Measurements from ENCODE around the gene FAM168B. TPM values are rescaled to one million over a fixed set of nuclear protein-coding genes. Genes with fewer than 3 reads are reported as not detected.

Gene FAM168B
- polyA plus RNA-seq, 2 of the 4 experiments (the other 2 are of a cell fraction): 83.2 to 86.8 TPM

- ATAC-seq (no peak), FAIRE-seq (no peak), DNase-seq (ENCODE audit: low read depth in 1 of 2, low spot score in 1 of 2) (no peak)
- ChIA-PET POLR2A (no interaction called here), CTCF (interaction anchor here (1.4 to 1.5 kb wide), 2 partner anchors 42 to 381 kb away, joined by 4 read pairs; no protein-coding TSS in a partner anchor)
- no peaks in the 10 kb centered on the region for H3K9me3 ChIP-seq
- H3K4me1 ChIP-seq: peaks cover 3% of the 10 kb centered on the region; the same call in 1 of the 3 replicates
- 91% methylated on average over 2 of the region's 2 CpGs for WGBS (ENCODE audit: missing lambda C conversion rate)
- no peak overlapping the region for H3K4me2 ChIP-seq
- TF ChIP-seq HDAC2 (IDR thresholded peaks at IDR 0.05) (no peak), ZNF302 (CRISPR knock-in tag; IDR thresholded peaks at IDR 0.05) (no peak), TP53 (CRISPR knock-in tag; IDR thresholded peaks at IDR 0.05) (no peak), JUNB (IDR thresholded peaks at IDR 0.05) (no peak), CHD4 (IDR thresholded peaks at IDR 0.05; ENCODE audit: borderline replicate concordance) (no peak), CHD2 (IDR thresholded peaks at IDR 0.05; ENCODE audit: low read length, partially characterized antibody) (no peak), TFCP2L1 (CRISPR knock-in tag; IDR thresholded peaks at IDR 0.05) (no peak), RARB (CRISPR knock-in tag; IDR thresholded peaks at IDR 0.05) (no peak), ZC3H11A (IDR thresholded peaks at IDR 0.05) (no peak), MAFK (IDR thresholded peaks at IDR 0.05; ENCODE audit: partially characterized antibody) (no peak)
- TF ChIP-seq, protein P1, sequence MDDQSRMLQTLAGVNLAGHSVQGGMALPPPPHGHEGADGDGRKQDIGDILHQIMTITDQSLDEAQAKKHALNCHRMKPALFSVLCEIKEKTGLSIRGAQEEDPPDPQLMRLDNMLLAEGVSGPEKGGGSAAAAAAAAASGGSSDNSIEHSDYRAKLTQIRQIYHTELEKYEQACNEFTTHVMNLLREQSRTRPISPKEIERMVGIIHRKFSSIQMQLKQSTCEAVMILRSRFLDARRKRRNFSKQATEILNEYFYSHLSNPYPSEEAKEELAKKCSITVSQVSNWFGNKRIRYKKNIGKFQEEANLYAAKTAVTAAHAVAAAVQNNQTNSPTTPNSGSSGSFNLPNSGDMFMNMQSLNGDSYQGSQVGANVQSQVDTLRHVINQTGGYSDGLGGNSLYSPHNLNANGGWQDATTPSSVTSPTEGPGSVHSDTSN (IDR thresholded peaks at IDR 0.05): no peak
- H3K4me3 ChIP-seq: no peak overlapping the region
- no peak overlapping the region for H3K27ac ChIP-seq
Observed at GRCh38 chr2:131112529-131112928, 19.3 kb upstream of the FAM168B start.

- ChIA-PET CTCF (interaction anchor here (1.3 kb wide), 1 partner anchor 12 kb away, joined by 3 read pairs; no protein-coding TSS in a partner anchor), POLR2A (interaction anchor here (4.5 kb wide), 1 partner anchor 13 kb away, joined by 43 read pairs; the partner anchor contains the start of gene FAM168B)
- H3K9me3 ChIP-seq: no peaks in the 10 kb centered on the region
- H3K4me3 ChIP-seq: peak overlapping the region; percentile 95
- ATAC-seq: peak; percentile 24 to 26; a peak in 3 of 6 replicates
- 3% methylated on average over 19 of the region's 19 CpGs for WGBS (ENCODE audit: missing lambda C conversion rate)
- DNase-seq (ENCODE audit: low read depth in 1 of 2, low spot score in 1 of 2): peak; percentile 13 to 52
- peaks cover 19% of the 10 kb centered on the region for H3K4me1 ChIP-seq
- no peak for TF ChIP-seq RNF2 (IDR thresholded peaks at IDR 0.05; ENCODE audit: borderline replicate concordance, low read depth)
- TF ChIP-seq, protein P2, sequence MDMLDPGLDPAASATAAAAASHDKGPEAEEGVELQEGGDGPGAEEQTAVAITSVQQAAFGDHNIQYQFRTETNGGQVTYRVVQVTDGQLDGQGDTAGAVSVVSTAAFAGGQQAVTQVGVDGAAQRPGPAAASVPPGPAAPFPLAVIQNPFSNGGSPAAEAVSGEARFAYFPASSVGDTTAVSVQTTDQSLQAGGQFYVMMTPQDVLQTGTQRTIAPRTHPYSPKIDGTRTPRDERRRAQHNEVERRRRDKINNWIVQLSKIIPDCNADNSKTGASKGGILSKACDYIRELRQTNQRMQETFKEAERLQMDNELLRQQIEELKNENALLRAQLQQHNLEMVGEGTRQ (IDR thresholded peaks at IDR 0.05): peak; percentile 26; the same call in 1 of the 2 replicates
- no peak for FAIRE-seq
- peak overlapping the region; percentile 88 for H3K4me2 ChIP-seq
- H3K27ac ChIP-seq: peak overlapping the region; percentile 89 to 98
Observed at GRCh38 chr2:131105950-131106801, 12.9 kb upstream of the FAM168B start.

GRCh38 chr2:131105156-131105949 is 12.1 kb upstream of the FAM168B start, which contains the start of gene PLEKHB2:
Gene PLEKHB2, plus strand, starts transcription at chr2:131105336. Its CDS starts 15,606 bp downstream, at chr2:131120942.
- ATAC-seq (peak; percentile 83 to 89), DNase-seq (ENCODE audit: low read depth in 1 of 2, low spot score in 1 of 2) (peak; percentile 80 to 93), FAIRE-seq (no peak)
- TF ChIP-seq POLR2A (IDR thresholded peaks at IDR 0.05; ENCODE audit: low read length): peak; percentile 99
- TF ChIP-seq RCOR1 (IDR thresholded peaks at IDR 0.05; ENCODE audit: low read depth, low read length): no peak
- no peak for TF ChIP-seq ZFP36 (IDR thresholded peaks at IDR 0.05; ENCODE audit: borderline replicate concordance, partially characterized antibody)
- no peak for TF ChIP-seq MAZ (IDR thresholded peaks at IDR 0.05; ENCODE audit: borderline replicate concordance, low read depth, low read length)
- peak; percentile 73; the same call in 2 of the 3 replicates for TF ChIP-seq BCL3 (IDR thresholded peaks at IDR 0.05)
- TF ChIP-seq HOXB13 (CRISPR knock-in tag; IDR thresholded peaks at IDR 0.05; ENCODE audit: low read depth): no peak
- TF ChIP-seq JUN (IDR thresholded peaks at IDR 0.05): peak in 1 of 2 experiments; percentile 87; a peak in 2 of 5 replicates
- TF ChIP-seq ZNF302 (CRISPR knock-in tag; IDR thresholded peaks at IDR 0.05): no peak
- TF ChIP-seq, protein P3, sequence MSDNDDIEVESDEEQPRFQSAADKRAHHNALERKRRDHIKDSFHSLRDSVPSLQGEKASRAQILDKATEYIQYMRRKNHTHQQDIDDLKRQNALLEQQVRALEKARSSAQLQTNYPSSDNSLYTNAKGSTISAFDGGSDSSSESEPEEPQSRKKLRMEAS (IDR thresholded peaks at IDR 0.05): peak; percentile 64; the same call in 1 of the 2 replicates
- peak; percentile 64; the same call in 1 of the 2 replicates for TF ChIP-seq PHF8 (IDR thresholded peaks at IDR 0.05; ENCODE audit: borderline replicate concordance, low read depth)
- TF ChIP-seq, protein P4, sequence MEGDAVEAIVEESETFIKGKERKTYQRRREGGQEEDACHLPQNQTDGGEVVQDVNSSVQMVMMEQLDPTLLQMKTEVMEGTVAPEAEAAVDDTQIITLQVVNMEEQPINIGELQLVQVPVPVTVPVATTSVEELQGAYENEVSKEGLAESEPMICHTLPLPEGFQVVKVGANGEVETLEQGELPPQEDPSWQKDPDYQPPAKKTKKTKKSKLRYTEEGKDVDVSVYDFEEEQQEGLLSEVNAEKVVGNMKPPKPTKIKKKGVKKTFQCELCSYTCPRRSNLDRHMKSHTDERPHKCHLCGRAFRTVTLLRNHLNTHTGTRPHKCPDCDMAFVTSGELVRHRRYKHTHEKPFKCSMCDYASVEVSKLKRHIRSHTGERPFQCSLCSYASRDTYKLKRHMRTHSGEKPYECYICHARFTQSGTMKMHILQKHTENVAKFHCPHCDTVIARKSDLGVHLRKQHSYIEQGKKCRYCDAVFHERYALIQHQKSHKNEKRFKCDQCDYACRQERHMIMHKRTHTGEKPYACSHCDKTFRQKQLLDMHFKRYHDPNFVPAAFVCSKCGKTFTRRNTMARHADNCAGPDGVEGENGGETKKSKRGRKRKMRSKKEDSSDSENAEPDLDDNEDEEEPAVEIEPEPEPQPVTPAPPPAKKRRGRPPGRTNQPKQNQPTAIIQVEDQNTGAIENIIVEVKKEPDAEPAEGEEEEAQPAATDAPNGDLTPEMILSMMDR (IDR thresholded peaks at IDR 0.05): peak; percentile 36; the same call in 1 of the 3 replicates
- no peak for TF ChIP-seq TFCP2L1 (CRISPR knock-in tag; IDR thresholded peaks at IDR 0.05)
- TF ChIP-seq E2F6 (IDR thresholded peaks at IDR 0.05; ENCODE audit: borderline replicate concordance, low read depth): peak; percentile 65; the same call in 1 of the 2 replicates
- peak within 1 kb of the TSS; percentile 88 for H3K4me2 ChIP-seq
- under 1% methylated on average over 61 of the region's 66 CpGs for WGBS (ENCODE audit: missing lambda C conversion rate)
- H3K9me3 ChIP-seq: no peaks in the 10 kb centered on the region
- H3K27ac ChIP-seq: peak within 1 kb of the TSS; percentile 89 to 98
- peak within 1 kb of the TSS; percentile 95 for H3K4me3 ChIP-seq
- CTCF ChIA-PET: interaction anchor here (1.0 to 2.0 kb wide), 5 partner anchors 12 to 308 kb away, joined by 3 to 9 read pairs (median 3); partner anchors contain the start of gene FAM168B
- peaks cover 19% of the 10 kb centered on the region for H3K4me1 ChIP-seq
- POLR2A ChIA-PET: interaction anchor here (0.6 to 4.5 kb wide), 3 partner anchors 12 to 21 kb away, joined by 3 to 43 read pairs (median 3); partner anchors contain the start of gene FAM168B

Measured in A549 (cell line).